GM23338 (cell line): ENCODE measurements around the gene MC4R. TPM values are rescaled to one million over a fixed set of nuclear protein-coding genes. Genes with fewer than 3 reads are reported as not detected.

Experiments used
- ATAC-seq: fragments of 200-7000 bp; cut with Tn5 transposase; 3 replicates; pipeline ENCODE4 v1.9.1; 2020
- DNase-seq: peaks from one replicate; pipeline ENCODE4 v3.0.0-alpha.2; 2015; ENCODE audit warnings: low spot score
- H2AFZ ChIP-seq: fragments of 200-600 bp; sonication (generic); 2 replicates; pipeline ENCODE4 v1.8.0; 2016; ENCODE audit warnings: antibody characterized with exemption, mild to moderate bottlenecking, moderate library complexity
- H3F3A ChIP-seq: fragments of 200-600 bp; sonication (generic); replicated peaks from 2 replicates; pipeline ENCODE4 v1.8.0; 2017; ENCODE audit warnings: antibody characterized with exemption, mixed run types, low read depth
- H3K27ac ChIP-seq: fragments of 200-600 bp; sonication (generic); 2 replicates; pipeline ENCODE4 v1.6.1; 2016; ENCODE audit warnings: low read depth
- H3K27me3 ChIP-seq: fragments of 200-600 bp; sonication (generic); 2 replicates; pipeline ENCODE4 v1.8.0; 2016; ENCODE audit warnings: mild to moderate bottlenecking, mixed run types, moderate library complexity; ENCODE audit not compliant: insufficient read depth
- H3K36me3 ChIP-seq: fragments of 200-600 bp; sonication (generic); 2 replicates; pipeline ENCODE4 v1.8.0; 2016; ENCODE audit warnings: mild to moderate bottlenecking; ENCODE audit not compliant: insufficient read depth
- H3K4me1 ChIP-seq: fragments of 200-600 bp; sonication (generic); 2 replicates; pipeline ENCODE4 v1.8.0; 2016; ENCODE audit warnings: mild to moderate bottlenecking, moderate library complexity; ENCODE audit not compliant: insufficient read depth
- H3K4me2 ChIP-seq: fragments of 200-600 bp; sonication (generic); 2 replicates; pipeline ENCODE4 v1.7.1; 2017; ENCODE audit warnings: mixed run types
- H3K4me3 ChIP-seq: fragments of 200-600 bp; sonication (generic); 2 replicates; pipeline ENCODE4 v1.6.1; 2016; ENCODE audit warnings: mixed run types
- H3K79me2 ChIP-seq: fragments of 200-600 bp; sonication (generic); replicated peaks from 2 replicates; pipeline ENCODE4 v1.8.0; 2017; ENCODE audit warnings: mild to moderate bottlenecking; ENCODE audit not compliant: insufficient read depth
- H3K9me2 ChIP-seq: fragments of 200-600 bp; sonication (generic); 2 replicates; pipeline ENCODE4 v1.8.0; 2017; ENCODE audit not compliant: insufficient read depth
- H4K20me1 ChIP-seq: fragments of 200-600 bp; sonication (generic); replicated peaks from 2 replicates; pipeline ENCODE4 v1.8.0; 2017; ENCODE audit warnings: mild to moderate bottlenecking; ENCODE audit not compliant: insufficient read depth
- H3K27ac Mint-ChIP-seq: 2 replicates; pipeline ENCODE4 v1.8.0; 2020; ENCODE audit warnings: inconsistent platforms, mild to moderate bottlenecking, moderate library complexity, mixed read lengths
- H3K27me3 Mint-ChIP-seq: 3 replicates; pipeline ENCODE4 v1.8.0; 2022; ENCODE audit warnings: low read depth, mild to moderate bottlenecking, moderate library complexity, mixed read lengths, inconsistent platforms; ENCODE audit not compliant: insufficient read depth, poor library complexity
- H3K36me3 Mint-ChIP-seq: 3 replicates; pipeline ENCODE4 v1.8.0; 2021; ENCODE audit warnings: low read depth, mild to moderate bottlenecking, inconsistent platforms, moderate library complexity, mixed read lengths
- H3K4me1 Mint-ChIP-seq: 3 replicates; pipeline ENCODE4 v1.8.0; 2020; ENCODE audit warnings: mild to moderate bottlenecking, inconsistent platforms, mixed read lengths
- H3K4me3 Mint-ChIP-seq: 3 replicates; pipeline ENCODE4 v1.8.0; 2021; ENCODE audit warnings: moderate library complexity, mild to moderate bottlenecking, inconsistent platforms, mixed read lengths
- H3K9me3 Mint-ChIP-seq: 3 replicates; pipeline ENCODE4 v1.8.0; 2020; ENCODE audit warnings: moderate library complexity, mild to moderate bottlenecking, inconsistent platforms, mixed read lengths
- EZH2 ChIP-seq: fragments of 200-600 bp; sonication (generic); IDR thresholded peaks from one replicate; pipeline ENCODE4 v1.8.0; 2017; ENCODE audit warnings: antibody characterized with exemption, mild to moderate bottlenecking, low read depth; ENCODE audit not compliant: unreplicated experiment
- JUNB ChIP-seq: IDR thresholded peaks from one replicate; pipeline ENCODE4 v1.6.1; 2016; ENCODE audit warnings: antibody characterized with exemption; ENCODE audit not compliant: unreplicated experiment
- NANOG ChIP-seq: IDR thresholded peaks from 2 replicates; pipeline ENCODE4 v1.6.1; 2016; ENCODE audit warnings: antibody characterized with exemption, borderline replicate concordance
- STAT1 ChIP-seq: IDR thresholded peaks from one replicate; pipeline ENCODE4 v1.6.1; 2016; ENCODE audit warnings: antibody characterized with exemption; ENCODE audit not compliant: unreplicated experiment
- ZNF331 ChIP-seq: fragments of 250-450 bp; sonication (Bioruptor Pico); IDR thresholded peaks from 2 replicates; pipeline ENCODE4 v1.5.0; 2020; ENCODE audit warnings: low read depth, mild to moderate bottlenecking, moderate library complexity
- polyA plus RNA-seq: library from polyadenylated mRNA; unstranded; fragments of >200 nt; fragmentation: Nextera tagmentation; extraction: Ambion mirVana; gene quantifications from 2 replicates; pipeline ENCODE4 v1.2.1, GENCODE V29; 2016
- total RNA-seq: library from RNA; depleted of rRNA; stranded (reverse); fragments of >200 nt; shearing (Covaris generic); gene quantifications from 2 replicates; pipeline ENCODE4 v1.2.3, GENCODE V29; 2014
- TF ChIP-seq, protein P1 (sequence below): fragments of 250-450 bp; sonication (Bioruptor Pico); IDR thresholded peaks from 2 replicates; pipeline ENCODE4 v1.5.0; 2020; ENCODE audit warnings: mild to moderate bottlenecking, moderate library complexity
- TF ChIP-seq, protein P2 (sequence below): IDR thresholded peaks from 2 replicates; pipeline ENCODE4 v1.6.1; 2016; ENCODE audit warnings: antibody characterized with exemption
- TF ChIP-seq, protein P3 (sequence below): IDR thresholded peaks from one replicate; pipeline ENCODE4 v1.6.1; 2018; ENCODE audit warnings: antibody characterized with exemption; ENCODE audit not compliant: unreplicated experiment

The MC4R gene
- total and polyA plus RNA-seq, 2 experiments from 2014 or later = not detected

DNA sequence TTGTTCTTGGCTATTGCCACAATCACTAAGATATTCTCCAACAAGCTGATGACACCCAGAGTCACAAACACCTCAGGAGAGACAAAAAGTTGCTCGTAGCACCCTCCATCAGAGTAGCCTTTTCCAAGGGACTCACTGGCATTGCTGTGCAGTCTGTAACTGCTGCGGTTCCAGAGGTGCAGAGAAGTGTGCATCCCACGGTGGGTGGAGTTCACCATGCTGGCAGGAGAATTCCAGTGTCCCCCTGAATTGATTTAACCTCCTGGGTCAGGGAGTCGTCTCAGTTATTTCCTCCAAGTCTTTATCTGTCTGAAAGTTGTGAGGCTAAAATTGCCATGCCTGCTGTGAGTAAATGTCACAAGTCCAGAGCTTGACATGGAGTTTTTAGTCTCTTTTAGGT, 443 bp downstream of the MC4R start:
- no peaks in the 10 kb centered on the region for H3K27me3 ChIP-seq
- peak; percentile 22; the same call in 1 of the 3 replicates for ATAC-seq
- H2AFZ ChIP-seq = peak overlapping the region; percentile 44
- no peaks in the 10 kb centered on the region for H3K9me3 Mint-ChIP-seq
- TF ChIP-seq EZH2 (no peak), JUNB (no peak)
- TF ChIP-seq, protein P1, sequence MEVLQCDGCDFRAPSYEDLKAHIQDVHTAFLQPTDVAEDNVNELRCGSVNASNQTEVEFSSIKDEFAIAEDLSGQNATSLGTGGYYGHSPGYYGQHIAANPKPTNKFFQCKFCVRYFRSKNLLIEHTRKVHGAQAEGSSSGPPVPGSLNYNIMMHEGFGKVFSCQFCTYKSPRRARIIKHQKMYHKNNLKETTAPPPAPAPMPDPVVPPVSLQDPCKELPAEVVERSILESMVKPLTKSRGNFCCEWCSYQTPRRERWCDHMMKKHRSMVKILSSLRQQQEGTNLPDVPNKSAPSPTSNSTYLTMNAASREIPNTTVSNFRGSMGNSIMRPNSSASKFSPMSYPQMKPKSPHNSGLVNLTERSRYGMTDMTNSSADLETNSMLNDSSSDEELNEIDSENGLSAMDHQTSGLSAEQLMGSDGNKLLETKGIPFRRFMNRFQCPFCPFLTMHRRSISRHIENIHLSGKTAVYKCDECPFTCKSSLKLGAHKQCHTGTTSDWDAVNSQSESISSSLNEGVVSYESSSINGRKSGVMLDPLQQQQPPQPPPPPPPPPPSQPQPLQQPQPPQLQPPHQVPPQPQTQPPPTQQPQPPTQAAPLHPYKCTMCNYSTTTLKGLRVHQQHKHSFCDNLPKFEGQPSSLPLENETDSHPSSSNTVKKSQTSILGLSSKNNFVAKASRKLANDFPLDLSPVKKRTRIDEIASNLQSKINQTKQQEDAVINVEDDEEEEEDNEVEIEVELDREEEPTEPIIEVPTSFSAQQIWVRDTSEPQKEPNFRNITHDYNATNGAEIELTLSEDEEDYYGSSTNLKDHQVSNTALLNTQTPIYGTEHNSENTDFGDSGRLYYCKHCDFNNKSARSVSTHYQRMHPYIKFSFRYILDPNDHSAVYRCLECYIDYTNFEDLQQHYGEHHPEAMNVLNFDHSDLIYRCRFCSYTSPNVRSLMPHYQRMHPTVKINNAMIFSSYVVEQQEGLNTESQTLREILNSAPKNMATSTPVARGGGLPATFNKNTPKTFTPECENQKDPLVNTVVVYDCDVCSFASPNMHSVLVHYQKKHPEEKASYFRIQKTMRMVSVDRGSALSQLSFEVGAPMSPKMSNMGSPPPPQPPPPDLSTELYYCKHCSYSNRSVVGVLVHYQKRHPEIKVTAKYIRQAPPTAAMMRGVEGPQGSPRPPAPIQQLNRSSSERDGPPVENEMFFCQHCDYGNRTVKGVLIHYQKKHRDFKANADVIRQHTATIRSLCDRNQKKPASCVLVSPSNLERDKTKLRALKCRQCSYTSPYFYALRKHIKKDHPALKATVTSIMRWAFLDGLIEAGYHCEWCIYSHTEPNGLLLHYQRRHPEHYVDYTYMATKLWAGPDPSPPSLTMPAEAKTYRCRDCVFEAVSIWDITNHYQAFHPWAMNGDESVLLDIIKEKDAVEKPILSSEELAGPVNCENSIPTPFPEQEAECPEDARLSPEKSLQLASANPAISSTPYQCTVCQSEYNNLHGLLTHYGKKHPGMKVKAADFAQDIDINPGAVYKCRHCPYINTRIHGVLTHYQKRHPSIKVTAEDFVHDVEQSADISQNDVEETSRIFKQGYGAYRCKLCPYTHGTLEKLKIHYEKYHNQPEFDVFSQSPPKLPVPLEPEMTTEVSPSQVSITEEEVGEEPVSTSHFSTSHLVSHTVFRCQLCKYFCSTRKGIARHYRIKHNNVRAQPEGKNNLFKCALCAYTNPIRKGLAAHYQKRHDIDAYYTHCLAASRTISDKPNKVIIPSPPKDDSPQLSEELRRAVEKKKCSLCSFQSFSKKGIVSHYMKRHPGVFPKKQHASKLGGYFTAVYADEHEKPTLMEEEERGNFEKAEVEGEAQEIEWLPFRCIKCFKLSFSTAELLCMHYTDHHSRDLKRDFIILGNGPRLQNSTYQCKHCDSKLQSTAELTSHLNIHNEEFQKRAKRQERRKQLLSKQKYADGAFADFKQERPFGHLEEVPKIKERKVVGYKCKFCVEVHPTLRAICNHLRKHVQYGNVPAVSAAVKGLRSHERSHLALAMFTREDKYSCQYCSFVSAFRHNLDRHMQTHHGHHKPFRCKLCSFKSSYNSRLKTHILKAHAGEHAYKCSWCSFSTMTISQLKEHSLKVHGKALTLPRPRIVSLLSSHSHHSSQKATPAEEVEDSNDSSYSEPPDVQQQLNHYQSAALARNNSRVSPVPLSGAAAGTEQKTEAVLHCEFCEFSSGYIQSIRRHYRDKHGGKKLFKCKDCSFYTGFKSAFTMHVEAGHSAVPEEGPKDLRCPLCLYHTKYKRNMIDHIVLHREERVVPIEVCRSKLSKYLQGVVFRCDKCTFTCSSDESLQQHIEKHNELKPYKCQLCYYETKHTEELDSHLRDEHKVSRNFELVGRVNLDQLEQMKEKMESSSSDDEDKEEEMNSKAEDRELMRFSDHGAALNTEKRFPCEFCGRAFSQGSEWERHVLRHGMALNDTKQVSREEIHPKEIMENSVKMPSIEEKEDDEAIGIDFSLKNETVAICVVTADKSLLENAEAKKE (CRISPR knock-in tag) = no peak
- no peaks in the 10 kb centered on the region for H3K36me3 Mint-ChIP-seq
- no peaks in the 10 kb centered on the region for H4K20me1 ChIP-seq
- H3K4me1 Mint-ChIP-seq = peaks cover 16% of the 10 kb centered on the region
- H3F3A ChIP-seq = no peaks in the 10 kb centered on the region
- 0 out of 2 replicates have a peak overlapping the region, but pooled peaks have one; percentile 19 for H3K4me2 ChIP-seq
- no peak overlapping the region for H3K4me3 ChIP-seq
- no peak overlapping the region for H3K27ac ChIP-seq
- H3K4me1 ChIP-seq = peaks cover 10% of the 10 kb centered on the region
- H3K4me3 Mint-ChIP-seq = no peak overlapping the region
- H3K36me3 ChIP-seq = no peaks in the 10 kb centered on the region
- H3K79me2 ChIP-seq = no peaks in the 10 kb centered on the region
- 0 out of 2 replicates have a peak, but pooled peaks cover 3% of the 10 kb centered on the region for H3K9me2 ChIP-seq
- no peak overlapping the region for H3K27ac Mint-ChIP-seq
- H3K27me3 Mint-ChIP-seq = no peaks in the 10 kb centered on the region
- DNase-seq = no peak

DNA sequence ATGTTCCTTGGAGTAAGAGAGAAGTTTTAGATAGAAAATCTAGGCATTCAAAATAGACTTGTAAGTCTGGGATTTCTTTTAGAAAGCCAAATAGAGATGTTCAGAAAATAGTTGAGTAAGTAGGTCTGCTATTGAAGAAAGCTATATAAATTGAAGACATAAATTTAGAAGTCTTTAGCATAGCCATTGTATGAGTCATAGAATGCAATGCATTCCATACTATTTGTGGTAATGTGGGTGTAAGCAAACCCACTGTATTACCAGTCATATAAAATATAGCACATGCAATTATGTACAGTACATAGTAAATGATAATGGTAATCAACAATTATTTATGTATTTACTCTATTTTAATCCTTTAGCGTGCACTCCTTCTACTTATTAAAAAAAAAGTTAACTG, 14.1 kb downstream of the MC4R start:
- Histone ChIP-seq H3F3A (no peaks in the 10 kb centered on the region), H3K9me2 (no peaks in the 10 kb centered on the region), H4K20me1 (no peaks in the 10 kb centered on the region), H3K79me2 (no peaks in the 10 kb centered on the region), H3K36me3 (no peaks in the 10 kb centered on the region), H3K27ac (no peak overlapping the region), H3K27me3 (no peaks in the 10 kb centered on the region), H2AFZ (no peak overlapping the region), H3K4me2 (no peak overlapping the region), H3K4me3 (no peak overlapping the region), H3K4me1 (no peaks in the 10 kb centered on the region; the same call in 1 of the 2 replicates)
- DNase-seq (no peak), ATAC-seq (no peak)
- H3K27me3 Mint-ChIP-seq = no peaks in the 10 kb centered on the region
- H3K27ac Mint-ChIP-seq = no peak overlapping the region
- no peaks in the 10 kb centered on the region for H3K36me3 Mint-ChIP-seq
- no peak overlapping the region for H3K4me3 Mint-ChIP-seq
- peaks cover 4% of the 10 kb centered on the region; the same call in 2 of the 3 replicates for H3K4me1 Mint-ChIP-seq
- H3K9me3 Mint-ChIP-seq = no peaks in the 10 kb centered on the region
- TF ChIP-seq, protein P2, sequence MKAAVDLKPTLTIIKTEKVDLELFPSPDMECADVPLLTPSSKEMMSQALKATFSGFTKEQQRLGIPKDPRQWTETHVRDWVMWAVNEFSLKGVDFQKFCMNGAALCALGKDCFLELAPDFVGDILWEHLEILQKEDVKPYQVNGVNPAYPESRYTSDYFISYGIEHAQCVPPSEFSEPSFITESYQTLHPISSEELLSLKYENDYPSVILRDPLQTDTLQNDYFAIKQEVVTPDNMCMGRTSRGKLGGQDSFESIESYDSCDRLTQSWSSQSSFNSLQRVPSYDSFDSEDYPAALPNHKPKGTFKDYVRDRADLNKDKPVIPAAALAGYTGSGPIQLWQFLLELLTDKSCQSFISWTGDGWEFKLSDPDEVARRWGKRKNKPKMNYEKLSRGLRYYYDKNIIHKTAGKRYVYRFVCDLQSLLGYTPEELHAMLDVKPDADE = no peak
- TF ChIP-seq, protein P3, sequence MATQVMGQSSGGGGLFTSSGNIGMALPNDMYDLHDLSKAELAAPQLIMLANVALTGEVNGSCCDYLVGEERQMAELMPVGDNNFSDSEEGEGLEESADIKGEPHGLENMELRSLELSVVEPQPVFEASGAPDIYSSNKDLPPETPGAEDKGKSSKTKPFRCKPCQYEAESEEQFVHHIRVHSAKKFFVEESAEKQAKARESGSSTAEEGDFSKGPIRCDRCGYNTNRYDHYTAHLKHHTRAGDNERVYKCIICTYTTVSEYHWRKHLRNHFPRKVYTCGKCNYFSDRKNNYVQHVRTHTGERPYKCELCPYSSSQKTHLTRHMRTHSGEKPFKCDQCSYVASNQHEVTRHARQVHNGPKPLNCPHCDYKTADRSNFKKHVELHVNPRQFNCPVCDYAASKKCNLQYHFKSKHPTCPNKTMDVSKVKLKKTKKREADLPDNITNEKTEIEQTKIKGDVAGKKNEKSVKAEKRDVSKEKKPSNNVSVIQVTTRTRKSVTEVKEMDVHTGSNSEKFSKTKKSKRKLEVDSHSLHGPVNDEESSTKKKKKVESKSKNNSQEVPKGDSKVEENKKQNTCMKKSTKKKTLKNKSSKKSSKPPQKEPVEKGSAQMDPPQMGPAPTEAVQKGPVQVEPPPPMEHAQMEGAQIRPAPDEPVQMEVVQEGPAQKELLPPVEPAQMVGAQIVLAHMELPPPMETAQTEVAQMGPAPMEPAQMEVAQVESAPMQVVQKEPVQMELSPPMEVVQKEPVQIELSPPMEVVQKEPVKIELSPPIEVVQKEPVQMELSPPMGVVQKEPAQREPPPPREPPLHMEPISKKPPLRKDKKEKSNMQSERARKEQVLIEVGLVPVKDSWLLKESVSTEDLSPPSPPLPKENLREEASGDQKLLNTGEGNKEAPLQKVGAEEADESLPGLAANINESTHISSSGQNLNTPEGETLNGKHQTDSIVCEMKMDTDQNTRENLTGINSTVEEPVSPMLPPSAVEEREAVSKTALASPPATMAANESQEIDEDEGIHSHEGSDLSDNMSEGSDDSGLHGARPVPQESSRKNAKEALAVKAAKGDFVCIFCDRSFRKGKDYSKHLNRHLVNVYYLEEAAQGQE = no peak
- TF ChIP-seq ZNF331 (CRISPR knock-in tag) (no peak), NANOG (no peak), EZH2 (no peak), STAT1 (no peak)
